Loucy (cell line): ENCODE data around the gene MOSPD2.

Experiments
- EZH2phosphoT487 ChIP-seq: fragments of 200-600 bp; IDR thresholded peaks from 2 replicates; pipeline ENCODE4 v1.6.1; 2018; ENCODE audit warnings: antibody characterized with exemption, mild to moderate bottlenecking, moderate library complexity, borderline replicate concordance
- TF ChIP-seq, protein P1 (sequence below): fragments of 200-600 bp; sonication (generic); conservative IDR thresholded peaks from 2 replicates; pipeline ENCODE4 v1.5.1; 2014; ENCODE audit warnings: mild to moderate bottlenecking, antibody characterized with exemption, low read length

DNA sequence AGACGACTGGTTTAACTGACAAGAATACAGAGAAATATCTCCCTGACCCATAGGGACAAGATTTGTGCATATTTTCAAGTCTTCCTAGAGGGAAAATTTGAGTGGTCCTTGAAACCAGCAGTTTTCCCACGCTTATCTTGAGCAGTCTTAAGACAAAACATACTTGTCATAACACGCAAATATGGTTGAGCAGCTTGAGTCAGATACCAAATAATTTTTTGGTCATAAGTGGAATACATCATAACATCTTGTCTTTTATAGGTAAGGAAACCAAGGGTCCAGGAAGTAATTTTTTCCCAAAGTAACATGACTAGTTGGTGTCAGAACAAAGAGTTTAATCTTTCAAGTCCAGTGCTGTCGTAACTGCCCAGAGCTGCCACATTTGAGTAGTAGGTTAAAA, 50.5 kb downstream of the MOSPD2 start:
- TF ChIP-seq, protein P1, sequence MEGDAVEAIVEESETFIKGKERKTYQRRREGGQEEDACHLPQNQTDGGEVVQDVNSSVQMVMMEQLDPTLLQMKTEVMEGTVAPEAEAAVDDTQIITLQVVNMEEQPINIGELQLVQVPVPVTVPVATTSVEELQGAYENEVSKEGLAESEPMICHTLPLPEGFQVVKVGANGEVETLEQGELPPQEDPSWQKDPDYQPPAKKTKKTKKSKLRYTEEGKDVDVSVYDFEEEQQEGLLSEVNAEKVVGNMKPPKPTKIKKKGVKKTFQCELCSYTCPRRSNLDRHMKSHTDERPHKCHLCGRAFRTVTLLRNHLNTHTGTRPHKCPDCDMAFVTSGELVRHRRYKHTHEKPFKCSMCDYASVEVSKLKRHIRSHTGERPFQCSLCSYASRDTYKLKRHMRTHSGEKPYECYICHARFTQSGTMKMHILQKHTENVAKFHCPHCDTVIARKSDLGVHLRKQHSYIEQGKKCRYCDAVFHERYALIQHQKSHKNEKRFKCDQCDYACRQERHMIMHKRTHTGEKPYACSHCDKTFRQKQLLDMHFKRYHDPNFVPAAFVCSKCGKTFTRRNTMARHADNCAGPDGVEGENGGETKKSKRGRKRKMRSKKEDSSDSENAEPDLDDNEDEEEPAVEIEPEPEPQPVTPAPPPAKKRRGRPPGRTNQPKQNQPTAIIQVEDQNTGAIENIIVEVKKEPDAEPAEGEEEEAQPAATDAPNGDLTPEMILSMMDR = no peak
- TF ChIP-seq EZH2phosphoT487 = no peak
